Erythroblast (primary cell): ENCODE data around the gene CDC25B.

Source experiments
- GATA1 ChIP-seq: IDR thresholded peaks from 2 replicates; pipeline ENCODE4 v1.6.1; 2011; ENCODE audit warnings: low read depth, mild to moderate bottlenecking, control low read depth, low read length, moderate library complexity
- POLR2A ChIP-seq: IDR thresholded peaks from 2 replicates; pipeline ENCODE4 v1.6.1; 2011; ENCODE audit warnings: mild to moderate bottlenecking, low read length

DNA sequence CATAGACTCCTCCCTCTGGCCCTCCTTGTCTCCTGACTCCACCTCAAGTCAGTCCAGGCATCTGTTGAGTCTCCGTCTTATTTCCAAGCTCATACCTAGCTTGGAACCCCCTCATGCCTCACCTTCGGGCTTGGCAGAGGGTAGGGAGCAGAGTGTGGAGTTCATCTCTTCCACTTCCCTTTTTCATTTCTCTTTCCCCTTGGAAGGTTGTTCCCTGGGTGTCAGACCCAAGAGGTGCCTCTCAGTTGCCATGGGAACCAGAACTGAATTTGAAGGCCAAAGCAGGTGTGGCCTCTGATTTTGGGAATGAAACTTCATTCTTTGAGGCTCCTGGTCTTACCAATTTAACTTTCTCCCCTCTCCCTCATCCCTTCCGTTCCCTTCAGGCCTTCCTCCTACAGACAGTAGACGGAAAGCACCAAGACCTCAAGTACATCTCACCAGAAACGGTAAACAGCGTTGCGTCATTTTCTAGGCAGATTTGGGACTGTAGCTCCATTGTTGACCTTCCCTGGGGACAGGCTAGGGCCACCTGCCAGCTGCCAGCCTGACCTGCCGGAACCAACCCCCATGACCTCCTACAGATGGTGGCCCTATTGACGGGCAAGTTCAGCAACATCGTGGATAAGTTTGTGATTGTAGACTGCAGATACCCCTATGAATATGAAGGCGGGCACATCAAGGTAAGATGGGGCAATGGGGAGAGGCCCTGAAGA, 6.6 kb downstream of the CDC25B start:
- TF ChIP-seq POLR2A (no peak), GATA1 (no peak)
